ENCODE results near the gene CALCOCO1. TPM values are rescaled to one million over a fixed set of nuclear protein-coding genes. Genes with fewer than 3 reads are reported as not detected.

Gene CALCOCO1
- total and polyA plus RNA-seq, 4 donors: 24.4 to 67.4 (median 43.2) TPM

DNA sequence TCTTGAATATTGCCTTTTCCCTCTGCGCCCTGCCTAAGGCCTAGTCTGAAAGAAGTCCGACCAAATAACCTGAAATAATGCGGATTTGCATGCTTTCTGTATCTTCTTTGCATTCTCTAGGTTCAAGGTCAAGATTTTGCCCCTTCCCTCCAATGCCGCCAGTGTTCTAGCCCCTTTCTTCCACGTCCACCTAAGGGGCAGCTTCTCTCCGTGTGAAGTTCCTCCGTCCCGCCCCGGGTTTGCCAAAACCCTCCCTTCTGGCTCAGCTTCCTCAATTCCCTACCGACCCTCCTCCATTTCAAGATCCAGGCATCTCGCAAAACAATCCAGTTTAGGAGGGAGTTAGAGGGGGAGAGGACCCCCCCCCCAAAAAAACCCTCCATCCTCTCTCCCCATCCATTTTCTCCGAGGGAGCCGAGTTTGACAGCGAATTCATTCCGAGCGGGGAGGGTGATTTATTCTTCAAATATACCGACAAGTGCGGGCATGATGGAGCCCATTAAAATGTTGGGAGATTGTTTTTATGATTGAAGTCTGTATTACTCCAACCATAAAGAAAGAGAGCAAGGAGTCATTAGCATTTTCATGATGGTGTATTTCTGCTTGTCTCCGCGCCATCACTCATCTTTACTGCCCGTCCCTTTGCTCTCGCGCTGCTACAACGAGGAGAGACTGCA lies 30.5 kb downstream of the CALCOCO1 start:
- DNase-seq (ENCODE audit: low spot score): no peak
- Histone ChIP-seq H3K4me3 (ENCODE audit: low read depth in 1 of 3, low read length in 3 of 3) (peak overlapping the region in 2 of 3 donors; percentile 10 to 52), H3K27me3 (ENCODE audit: control insufficient read depth in 4 of 4, insufficient read depth in 4 of 4, low read length in 3 of 4) (peaks cover 4 to 9% (median 7%) of the 10 kb centered on the region in 4 donors), H3K9me3 (ENCODE audit: control insufficient read depth in 4 of 4, low read length in 3 of 4) (no peaks in the 10 kb centered on the region), H3K36me3 (ENCODE audit: control insufficient read depth in 4 of 4, insufficient read depth in 3 of 4, low read depth in 1 of 4, low read length in 3 of 4) (no peaks in the 10 kb centered on the region), H3K4me1 (ENCODE audit: control insufficient read depth in 4 of 4, insufficient read depth in 4 of 4, low read length in 3 of 4) (peaks cover 3 to 11% (median 5%) of the 10 kb centered on the region in 4 donors), H3K27ac (ENCODE audit: low read depth in 1 of 2, low read length in 2 of 2) (no peak overlapping the region), H3K9ac (ENCODE audit: low read depth in 1 of 2, low read length in 2 of 2) (peak overlapping the region in 1 of 2 donors; percentile 38)
- TF ChIP-seq FOXA2 (IDR thresholded peaks at IDR 0.05): no peak
- no peak for TF ChIP-seq ZBTB33 (IDR thresholded peaks at IDR 0.05)
- no peak for TF ChIP-seq JUND (IDR thresholded peaks at IDR 0.05)
- TF ChIP-seq, protein P1, sequence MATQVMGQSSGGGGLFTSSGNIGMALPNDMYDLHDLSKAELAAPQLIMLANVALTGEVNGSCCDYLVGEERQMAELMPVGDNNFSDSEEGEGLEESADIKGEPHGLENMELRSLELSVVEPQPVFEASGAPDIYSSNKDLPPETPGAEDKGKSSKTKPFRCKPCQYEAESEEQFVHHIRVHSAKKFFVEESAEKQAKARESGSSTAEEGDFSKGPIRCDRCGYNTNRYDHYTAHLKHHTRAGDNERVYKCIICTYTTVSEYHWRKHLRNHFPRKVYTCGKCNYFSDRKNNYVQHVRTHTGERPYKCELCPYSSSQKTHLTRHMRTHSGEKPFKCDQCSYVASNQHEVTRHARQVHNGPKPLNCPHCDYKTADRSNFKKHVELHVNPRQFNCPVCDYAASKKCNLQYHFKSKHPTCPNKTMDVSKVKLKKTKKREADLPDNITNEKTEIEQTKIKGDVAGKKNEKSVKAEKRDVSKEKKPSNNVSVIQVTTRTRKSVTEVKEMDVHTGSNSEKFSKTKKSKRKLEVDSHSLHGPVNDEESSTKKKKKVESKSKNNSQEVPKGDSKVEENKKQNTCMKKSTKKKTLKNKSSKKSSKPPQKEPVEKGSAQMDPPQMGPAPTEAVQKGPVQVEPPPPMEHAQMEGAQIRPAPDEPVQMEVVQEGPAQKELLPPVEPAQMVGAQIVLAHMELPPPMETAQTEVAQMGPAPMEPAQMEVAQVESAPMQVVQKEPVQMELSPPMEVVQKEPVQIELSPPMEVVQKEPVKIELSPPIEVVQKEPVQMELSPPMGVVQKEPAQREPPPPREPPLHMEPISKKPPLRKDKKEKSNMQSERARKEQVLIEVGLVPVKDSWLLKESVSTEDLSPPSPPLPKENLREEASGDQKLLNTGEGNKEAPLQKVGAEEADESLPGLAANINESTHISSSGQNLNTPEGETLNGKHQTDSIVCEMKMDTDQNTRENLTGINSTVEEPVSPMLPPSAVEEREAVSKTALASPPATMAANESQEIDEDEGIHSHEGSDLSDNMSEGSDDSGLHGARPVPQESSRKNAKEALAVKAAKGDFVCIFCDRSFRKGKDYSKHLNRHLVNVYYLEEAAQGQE (IDR thresholded peaks at IDR 0.05): no peak
- TF ChIP-seq, protein P2, sequence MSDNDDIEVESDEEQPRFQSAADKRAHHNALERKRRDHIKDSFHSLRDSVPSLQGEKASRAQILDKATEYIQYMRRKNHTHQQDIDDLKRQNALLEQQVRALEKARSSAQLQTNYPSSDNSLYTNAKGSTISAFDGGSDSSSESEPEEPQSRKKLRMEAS (IDR thresholded peaks at IDR 0.05): no peak
- no peak for TF ChIP-seq CTCF (IDR thresholded peaks at IDR 0.05; ENCODE audit: low read depth, low read length, missing input control)
- TF ChIP-seq HNF4G (IDR thresholded peaks at IDR 0.05): no peak
- TF ChIP-seq FOXA1 (IDR thresholded peaks at IDR 0.05): no peak
- TF ChIP-seq RXRA (IDR thresholded peaks at IDR 0.05): no peak
- no peak for TF ChIP-seq YY1 (IDR thresholded peaks at IDR 0.05)
- TF ChIP-seq RAD21 (IDR thresholded peaks at IDR 0.05): no peak
- TF ChIP-seq HNF4A (conservative IDR thresholded peaks at IDR 0.05): no peak
- no peak for TF ChIP-seq GABPA (IDR thresholded peaks at IDR 0.05 in 1 of 2, conservative IDR thresholded peaks at IDR 0.05 in 1 of 2)
- 13% methylated on average over 24 of the region's 24 CpGs for WGBS

DNA sequence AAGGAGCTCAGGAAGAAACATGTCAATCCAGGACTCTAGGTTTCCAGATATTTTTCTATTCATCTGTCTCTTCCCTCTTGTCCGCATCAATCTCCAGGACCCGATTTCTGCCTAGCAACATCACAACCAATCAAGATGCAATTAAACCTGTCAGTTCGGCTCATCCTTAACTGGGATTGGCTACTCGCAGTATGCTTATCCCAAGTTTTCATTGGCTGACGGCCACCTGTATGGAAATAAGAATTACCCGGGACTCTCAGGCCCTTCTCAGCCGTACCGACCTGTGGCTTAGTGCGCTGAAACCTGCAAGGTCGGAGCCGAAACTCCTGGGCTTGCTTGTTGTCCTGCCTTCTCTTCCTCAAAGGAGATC lies 31.0 kb downstream of the CALCOCO1 start:
- H3K4me3 ChIP-seq (ENCODE audit: low read depth in 1 of 3, low read length in 3 of 3): peak overlapping the region in 2 of 3 donors; percentile 10 to 52
- H3K4me1 ChIP-seq (ENCODE audit: control insufficient read depth in 4 of 4, insufficient read depth in 4 of 4, low read length in 3 of 4): peaks cover 3 to 11% (median 5%) of the 10 kb centered on the region in 4 donors
- 2% methylated on average over 11 of the region's 11 CpGs for WGBS
- peak overlapping the region in 1 of 2 donors; percentile 38 for H3K9ac ChIP-seq (ENCODE audit: low read depth in 1 of 2, low read length in 2 of 2)
- H3K27ac ChIP-seq (ENCODE audit: low read depth in 1 of 2, low read length in 2 of 2): no peak overlapping the region
- TF ChIP-seq SP1 (IDR thresholded peaks at IDR 0.05) (peak; percentile 9), NR2F2 (IDR thresholded peaks at IDR 0.05) (no peak)
- peaks cover 4 to 9% (median 7%) of the 10 kb centered on the region in 4 donors for H3K27me3 ChIP-seq (ENCODE audit: control insufficient read depth in 4 of 4, insufficient read depth in 4 of 4, low read length in 3 of 4)
- no peak for DNase-seq (ENCODE audit: low spot score)
- H3K9me3 ChIP-seq (ENCODE audit: control insufficient read depth in 4 of 4, low read length in 3 of 4): no peaks in the 10 kb centered on the region
- no peaks in the 10 kb centered on the region for H3K36me3 ChIP-seq (ENCODE audit: control insufficient read depth in 4 of 4, insufficient read depth in 3 of 4, low read depth in 1 of 4, low read length in 3 of 4)
